MCF 10A (cell line): ENCODE measurements around the gene SAMD4B. TPM values are rescaled to one million over a fixed set of nuclear protein-coding genes. Genes with fewer than 3 reads are reported as not detected.
A peak's percentile ranks its signal among the peaks of the same experiment; 100 is the strongest.

Experiments
- BruUV-seq: library from RNA; stranded (reverse); fragments of 400-500 nt; replicated peaks from 2 replicates; lab custom pipeline; 2021; lab: Mats Ljungman, UMichigan
- CTCF ChIA-PET: fragments of 300-600 bp; sonication (Branson Sonifier 250); formaldehyde crosslinking; extraction: SDS; loops from one replicate; lab custom pipeline; 2021; ENCODE audit warnings: antibody characterized with exemption, inconsistent platforms; lab: Yijun Ruan, JAX
- POLR2A ChIA-PET: fragments of 300-600, 350-650 bp; sonication (Branson Sonifier 250); formaldehyde crosslinking; extraction: SDS; loops from one replicate; lab custom pipeline; 2020; ENCODE audit warnings: antibody characterized with exemption, inconsistent platforms; lab: Yijun Ruan, JAX
- DNase-seq: peaks from one replicate; pipeline ENCODE4 v3.0.0-alpha.2; 2018; ENCODE audit not compliant: unreplicated experiment
- H3K27ac Mint-ChIP-seq: one replicate; pipeline ENCODE4 v1.8.0; 2022; ENCODE audit warnings: mild to moderate bottlenecking, low read depth, mixed read lengths; ENCODE audit not compliant: unreplicated experiment
- H3K27me3 Mint-ChIP-seq: one replicate; pipeline ENCODE4 v1.8.0; 2022; ENCODE audit warnings: mixed read lengths; ENCODE audit not compliant: insufficient read depth, unreplicated experiment
- H3K36me3 Mint-ChIP-seq: one replicate; pipeline ENCODE4 v1.8.0; 2022; ENCODE audit warnings: mild to moderate bottlenecking, moderate library complexity, mixed read lengths; ENCODE audit not compliant: insufficient read depth, unreplicated experiment
- H3K4me1 Mint-ChIP-seq: one replicate; pipeline ENCODE4 v1.8.0; 2022; ENCODE audit warnings: mixed read lengths; ENCODE audit not compliant: insufficient read depth, unreplicated experiment
- H3K4me3 Mint-ChIP-seq: one replicate; pipeline ENCODE4 v1.8.0; 2022; ENCODE audit warnings: mild to moderate bottlenecking, moderate library complexity, mixed read lengths; ENCODE audit not compliant: unreplicated experiment
- H3K9me3 Mint-ChIP-seq: one replicate; pipeline ENCODE4 v1.8.0; 2022; ENCODE audit warnings: mixed read lengths; ENCODE audit not compliant: unreplicated experiment
- intact Hi-C: fragments of 100-400 bp; cut with micrococcal nuclease; formaldehyde crosslinking; loops from 2 replicates; pipeline ENCODE4 v1.14.1; 2022
- total RNA-seq: library from RNA; stranded (reverse); gene quantifications from 2 replicates; pipeline ENCODE4 v1.2.3, GENCODE V29; 2022
- TF ChIP-seq, protein P1 (sequence below): fragments of 200-600 bp; IDR thresholded peaks from one replicate; pipeline ENCODE4 v1.8.0; 2022; ENCODE audit warnings: antibody characterized with exemption, mild to moderate bottlenecking; ENCODE audit not compliant: unreplicated experiment

SAMD4B gene
- total RNA-seq, 1 experiment from 2014 or later = 65.4 TPM

GRCh38 chr19:39321117-39321831 is 20.9 kb upstream of the SAMD4B start:
- POLR2A ChIA-PET = no interaction called here
- TF ChIP-seq, protein P1, sequence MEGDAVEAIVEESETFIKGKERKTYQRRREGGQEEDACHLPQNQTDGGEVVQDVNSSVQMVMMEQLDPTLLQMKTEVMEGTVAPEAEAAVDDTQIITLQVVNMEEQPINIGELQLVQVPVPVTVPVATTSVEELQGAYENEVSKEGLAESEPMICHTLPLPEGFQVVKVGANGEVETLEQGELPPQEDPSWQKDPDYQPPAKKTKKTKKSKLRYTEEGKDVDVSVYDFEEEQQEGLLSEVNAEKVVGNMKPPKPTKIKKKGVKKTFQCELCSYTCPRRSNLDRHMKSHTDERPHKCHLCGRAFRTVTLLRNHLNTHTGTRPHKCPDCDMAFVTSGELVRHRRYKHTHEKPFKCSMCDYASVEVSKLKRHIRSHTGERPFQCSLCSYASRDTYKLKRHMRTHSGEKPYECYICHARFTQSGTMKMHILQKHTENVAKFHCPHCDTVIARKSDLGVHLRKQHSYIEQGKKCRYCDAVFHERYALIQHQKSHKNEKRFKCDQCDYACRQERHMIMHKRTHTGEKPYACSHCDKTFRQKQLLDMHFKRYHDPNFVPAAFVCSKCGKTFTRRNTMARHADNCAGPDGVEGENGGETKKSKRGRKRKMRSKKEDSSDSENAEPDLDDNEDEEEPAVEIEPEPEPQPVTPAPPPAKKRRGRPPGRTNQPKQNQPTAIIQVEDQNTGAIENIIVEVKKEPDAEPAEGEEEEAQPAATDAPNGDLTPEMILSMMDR = no peak
- no peaks in the 10 kb centered on the region for H3K9me3 Mint-ChIP-seq
- DNase-seq = no peak
- BruUV-seq = no TSS peak
- no peak overlapping the region for H3K27ac Mint-ChIP-seq
- no peaks in the 10 kb centered on the region for H3K4me1 Mint-ChIP-seq
- CTCF ChIA-PET = no interaction called here
- peaks cover 12% of the 10 kb centered on the region for H3K27me3 Mint-ChIP-seq
- H3K4me3 Mint-ChIP-seq = peak overlapping the region; percentile 69
- no peaks in the 10 kb centered on the region for H3K36me3 Mint-ChIP-seq
- intact Hi-C loops = loop anchor here (10.0 kb wide), 1 partner anchor 126 kb away; the partner anchor contains the start of gene NCCRP1

DNA sequence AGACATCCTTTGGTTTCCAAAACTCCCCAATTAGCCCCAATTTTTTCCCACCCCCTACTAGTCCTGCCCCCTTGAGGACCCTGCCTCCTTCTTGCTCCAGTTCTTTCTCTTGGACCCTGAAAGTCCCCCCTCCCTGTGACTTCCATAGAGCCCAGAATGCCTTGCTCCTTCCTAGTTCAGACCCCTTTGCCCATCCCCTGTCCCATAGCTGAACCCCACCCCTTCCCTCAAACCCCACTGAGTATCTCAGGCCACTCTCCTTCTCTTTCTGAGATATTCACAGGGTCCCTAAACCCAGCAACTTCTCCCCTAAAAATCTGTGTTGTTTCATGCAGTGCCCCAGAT is 20.4 kb upstream of the SAMD4B start:
- TF ChIP-seq, protein P1 = no peak
- no peak for DNase-seq
- H3K27ac Mint-ChIP-seq = no peak overlapping the region
- H3K9me3 Mint-ChIP-seq = no peaks in the 10 kb centered on the region
- peak overlapping the region; percentile 69 for H3K4me3 Mint-ChIP-seq
- no TSS peak for BruUV-seq
- intact Hi-C loops = loop anchor here (10.0 kb wide), 1 partner anchor 127 kb away; the partner anchor contains the start of gene NCCRP1
- ChIA-PET POLR2A (no interaction called here), CTCF (interaction anchor here (0.6 kb wide), 1 partner anchor 63 kb away, joined by 3 read pairs; no protein-coding TSS in a partner anchor)
- peaks cover 12% of the 10 kb centered on the region for H3K27me3 Mint-ChIP-seq
- no peaks in the 10 kb centered on the region for H3K36me3 Mint-ChIP-seq
- H3K4me1 Mint-ChIP-seq = no peaks in the 10 kb centered on the region

- H3K4me3 Mint-ChIP-seq = no peak overlapping the region
- TF ChIP-seq, protein P1 = no peak
- CTCF ChIA-PET = interaction anchor here (0.8 to 2.2 kb wide), 2 partner anchors 202 to 215 kb away, joined by 6 to 9 read pairs; no protein-coding TSS in a partner anchor
- H3K36me3 Mint-ChIP-seq = no peaks in the 10 kb centered on the region
- no peak for DNase-seq
- H3K27me3 Mint-ChIP-seq = peaks cover 12% of the 10 kb centered on the region
- POLR2A ChIA-PET = no interaction called here
- no peaks in the 10 kb centered on the region for H3K4me1 Mint-ChIP-seq
- H3K27ac Mint-ChIP-seq = no peak overlapping the region
- no peaks in the 10 kb centered on the region for H3K9me3 Mint-ChIP-seq
- BruUV-seq = no TSS peak
- intact Hi-C loops = loop anchor here (10.0 kb wide), 1 partner anchor 130 kb away; the partner anchor contains the start of gene NCCRP1
These were observed 17.9 kb upstream of the SAMD4B start for GRCh38 chr19:39324242-39324842.
